NOMO-1 (cell line): ENCODE measurements around the gene ORAI2.

Experiments
- DNase-seq, 2 experiments: peaks; one replicate each; lab custom pipeline; 2025; ENCODE audit not compliant: unreplicated experiment in 2 of 2; lab: John Stamatoyannopoulos, UW

ORAI2 gene

DNA sequence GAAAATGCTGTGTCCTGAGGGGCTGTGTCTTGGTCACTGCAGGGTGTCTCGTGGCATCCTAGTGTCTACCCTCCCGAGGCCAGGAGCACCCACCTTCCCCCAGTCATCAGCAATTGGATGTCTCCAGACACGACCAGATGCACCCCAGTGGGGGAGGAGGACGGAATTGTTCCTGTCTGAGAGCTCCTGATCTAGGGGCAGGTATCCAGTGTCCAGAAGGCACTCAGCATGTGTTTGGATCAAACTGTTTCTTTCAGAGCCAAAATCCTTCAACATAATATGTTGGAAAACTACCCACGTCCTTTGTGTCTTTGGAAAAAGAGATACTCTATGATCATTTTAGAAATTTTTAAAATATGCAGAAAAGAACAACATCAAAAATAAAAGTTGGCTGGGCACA is 20.3 kb upstream of the ORAI2 start:
- DNase-seq, result no peak

DNA sequence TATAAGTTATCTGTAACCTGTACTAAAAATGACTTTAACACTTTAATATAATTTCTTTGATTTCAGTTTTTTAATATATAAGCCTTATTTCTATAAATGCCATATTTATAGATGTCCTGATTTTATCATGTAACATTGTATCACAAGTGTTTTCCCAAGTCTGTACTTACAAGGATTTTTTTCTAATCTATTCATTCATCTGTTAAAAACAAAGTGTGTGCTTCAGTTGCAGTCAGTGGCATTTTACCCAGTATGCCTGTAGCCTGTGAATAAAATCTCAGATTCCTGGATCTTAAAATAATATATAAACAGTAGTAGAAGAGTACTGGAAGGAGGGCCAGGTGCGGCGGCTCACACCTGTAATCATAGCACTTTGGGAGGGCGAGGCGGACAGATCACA is 19.8 kb upstream of the ORAI2 start:
- DNase-seq, result no peak

DNA sequence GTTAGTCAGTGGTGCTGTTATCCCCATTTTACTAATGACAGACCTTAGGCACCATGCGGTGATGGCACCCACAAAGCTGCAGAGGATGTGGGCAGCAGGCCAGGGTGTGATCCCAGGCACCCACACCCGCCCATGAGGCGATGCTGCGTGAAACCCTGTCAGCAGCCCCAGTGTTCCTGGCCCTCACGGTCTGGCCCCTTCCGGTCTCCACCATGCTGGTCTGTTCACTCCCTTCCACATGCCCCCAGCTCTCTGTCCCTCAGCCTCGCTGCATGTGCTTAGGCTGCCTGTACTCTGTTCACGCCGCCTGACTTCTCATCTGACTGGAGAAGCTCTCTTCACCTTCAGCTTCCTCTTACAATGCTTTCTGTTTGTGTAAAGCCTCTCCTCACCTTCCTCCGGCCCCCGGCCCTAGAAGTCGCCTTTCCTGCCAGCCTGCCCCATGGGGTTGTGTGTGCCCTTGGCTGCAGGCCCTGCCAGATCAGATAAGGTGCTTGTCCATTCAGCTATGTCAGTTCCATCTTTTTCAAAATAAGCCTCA is 17.6 kb upstream of the ORAI2 start:
- no peak for DNase-seq

DNA sequence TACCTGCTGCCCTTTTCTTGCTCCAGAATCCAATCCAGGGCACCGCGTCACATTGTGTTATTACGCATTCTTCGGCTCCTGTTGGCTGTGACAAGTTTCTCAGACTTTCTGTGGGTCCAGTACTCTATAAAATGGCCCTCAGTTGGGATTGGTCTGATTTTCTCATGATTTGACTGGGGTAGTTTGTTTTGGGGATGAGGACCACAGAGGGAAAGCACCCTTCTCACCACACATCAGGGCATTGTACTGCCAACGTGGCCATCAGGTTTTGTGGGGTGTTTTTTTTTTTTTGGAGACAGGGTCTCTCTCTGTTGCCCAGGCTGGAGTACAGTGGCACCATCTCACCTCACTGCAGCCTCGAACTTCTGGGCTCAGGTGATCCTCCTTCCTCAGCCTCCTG is 17.0 kb upstream of the ORAI2 start:
- no peak for DNase-seq

DNA sequence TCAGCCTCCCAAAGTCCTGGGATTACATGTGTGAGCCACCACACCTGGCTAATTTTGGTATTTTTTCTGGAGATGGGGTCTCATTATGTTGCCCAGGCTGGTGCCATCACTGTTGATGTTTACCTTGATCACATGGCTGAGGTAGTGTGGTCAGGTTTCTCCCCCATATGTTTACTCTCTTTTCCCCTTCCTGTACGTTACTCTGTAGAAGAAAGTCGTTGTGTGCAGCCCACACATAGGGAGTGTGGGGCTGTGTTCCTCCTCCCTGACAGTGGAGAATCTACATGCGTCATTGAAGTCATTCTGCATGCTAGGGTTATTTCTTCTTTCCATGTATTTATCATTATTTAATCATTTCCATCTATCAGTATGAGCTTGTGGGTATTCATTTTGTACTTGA is 16.3 kb upstream of the ORAI2 start:
- no peak for DNase-seq

DNA sequence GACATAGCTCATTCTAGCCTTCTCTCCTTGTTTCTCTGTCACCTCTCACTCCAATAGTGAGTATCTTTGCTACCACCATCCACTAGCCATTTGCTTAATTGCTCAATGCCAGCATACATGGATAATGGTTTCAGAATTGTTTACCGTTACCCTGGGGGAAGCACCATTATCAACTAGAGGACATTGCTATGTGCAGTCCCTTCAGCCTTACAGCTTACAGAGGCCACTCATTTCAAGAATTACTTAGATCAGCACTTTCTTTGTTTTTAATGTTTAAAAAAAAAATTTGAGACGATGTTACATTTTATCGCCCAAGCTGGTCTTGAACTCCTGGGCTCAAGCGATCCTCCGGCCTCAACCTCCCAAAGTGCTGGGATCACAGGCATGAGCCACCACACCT is 14.8 kb upstream of the ORAI2 start:
- DNase-seq, result no peak

DNA sequence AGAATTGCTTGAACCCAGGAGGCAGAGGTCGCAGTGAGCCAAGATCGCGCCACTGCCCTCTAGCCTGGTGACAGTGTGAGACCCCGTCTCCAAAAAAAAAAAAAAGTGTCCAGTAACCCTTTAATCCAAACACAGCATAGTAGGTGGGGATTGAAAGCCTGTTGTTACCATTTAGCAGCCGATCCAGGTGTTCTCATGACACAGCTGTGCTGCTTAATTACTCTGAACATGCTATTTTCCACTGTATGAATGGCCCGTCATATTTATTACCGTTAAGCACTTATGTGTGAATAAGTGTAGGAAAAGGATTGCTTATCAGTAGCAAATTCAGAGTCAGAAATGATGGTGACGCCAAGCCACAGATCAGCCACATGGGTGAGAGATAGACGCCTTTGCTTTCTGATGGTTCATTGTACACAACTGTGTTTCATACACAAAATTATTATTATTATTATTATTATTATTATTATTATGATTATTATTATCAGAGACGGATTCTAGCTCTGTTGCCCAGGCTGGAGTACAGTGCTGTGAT is 11.6 kb upstream of the ORAI2 start:
- no peak for DNase-seq

DNA sequence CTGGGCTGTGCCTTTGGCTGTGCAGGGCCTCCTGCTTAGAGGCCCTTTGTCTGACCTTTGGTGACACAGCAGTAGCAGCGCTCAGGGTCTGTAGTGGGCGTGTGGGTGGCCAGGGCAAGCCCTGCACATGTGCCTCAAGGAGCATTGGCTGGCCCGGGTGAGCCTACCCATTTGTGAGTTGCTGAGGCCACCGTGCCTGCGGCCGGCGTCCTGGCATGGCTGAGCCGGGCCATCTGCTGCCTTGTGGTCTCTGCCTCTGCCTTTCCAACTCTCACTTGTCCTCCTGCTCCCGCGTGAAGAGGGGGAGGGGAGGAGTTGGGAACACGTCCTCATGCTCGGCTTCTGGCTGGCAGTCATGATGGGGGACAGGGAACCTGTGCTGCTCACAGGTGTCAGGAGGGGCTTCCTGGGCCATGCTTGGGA is 9.2 kb upstream of the ORAI2 start:
- no peak for DNase-seq

DNA sequence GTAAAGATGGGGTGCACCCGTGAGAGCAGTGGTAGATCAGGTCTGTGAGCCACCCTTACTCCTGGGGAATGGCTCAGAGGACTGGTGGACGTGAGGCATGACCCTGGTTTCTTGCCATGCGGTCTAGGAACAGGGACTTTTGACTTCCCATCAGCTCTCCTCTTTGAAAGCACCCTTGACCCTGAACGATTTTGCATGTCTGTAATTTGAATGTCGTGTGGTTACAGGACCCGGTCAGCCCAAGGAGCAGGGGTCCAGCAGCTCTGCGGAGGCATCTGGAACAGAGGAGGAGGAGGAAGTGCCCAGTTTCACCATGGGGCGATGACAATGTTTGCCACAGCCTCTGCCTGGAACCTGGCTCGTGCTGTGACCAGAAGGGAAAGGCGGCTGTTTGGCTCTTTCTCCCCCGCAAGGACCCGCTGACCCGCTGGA is 8.6 kb upstream of the ORAI2 start:
- DNase-seq, result peak; percentile 11 to 56

DNA sequence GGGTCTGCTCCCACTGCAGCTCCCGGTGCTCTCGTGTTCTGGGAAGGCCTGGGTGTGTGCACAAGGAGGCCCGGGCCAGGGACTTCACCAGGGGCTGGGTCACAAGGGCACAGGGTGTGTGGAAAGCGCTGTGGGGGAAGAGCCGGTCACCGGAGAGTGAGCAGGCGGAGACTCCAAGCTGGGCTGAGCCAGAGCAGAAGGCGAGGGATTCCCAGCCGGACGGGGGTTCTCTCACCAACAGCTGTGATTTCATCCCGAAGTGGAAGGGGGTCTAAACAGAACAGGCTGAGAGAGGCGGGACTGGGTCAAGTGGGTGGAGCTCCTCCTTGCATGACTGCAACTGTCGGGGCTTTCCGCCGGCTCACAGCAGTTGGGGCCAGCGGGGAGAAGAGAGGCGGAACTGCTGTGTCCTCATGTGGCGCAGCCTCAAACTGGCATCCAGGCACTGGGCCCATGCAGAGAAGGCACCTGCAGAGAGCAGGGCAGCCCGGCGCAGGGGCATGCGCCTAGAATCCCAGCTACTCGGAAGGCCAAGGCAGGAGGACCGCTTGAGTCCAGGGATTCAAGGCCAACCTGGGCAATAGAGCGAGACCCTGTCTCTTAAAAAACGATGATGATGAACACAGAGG is 7.6 kb upstream of the ORAI2 start:
- DNase-seq, result peak; percentile 74 to 83

DNA sequence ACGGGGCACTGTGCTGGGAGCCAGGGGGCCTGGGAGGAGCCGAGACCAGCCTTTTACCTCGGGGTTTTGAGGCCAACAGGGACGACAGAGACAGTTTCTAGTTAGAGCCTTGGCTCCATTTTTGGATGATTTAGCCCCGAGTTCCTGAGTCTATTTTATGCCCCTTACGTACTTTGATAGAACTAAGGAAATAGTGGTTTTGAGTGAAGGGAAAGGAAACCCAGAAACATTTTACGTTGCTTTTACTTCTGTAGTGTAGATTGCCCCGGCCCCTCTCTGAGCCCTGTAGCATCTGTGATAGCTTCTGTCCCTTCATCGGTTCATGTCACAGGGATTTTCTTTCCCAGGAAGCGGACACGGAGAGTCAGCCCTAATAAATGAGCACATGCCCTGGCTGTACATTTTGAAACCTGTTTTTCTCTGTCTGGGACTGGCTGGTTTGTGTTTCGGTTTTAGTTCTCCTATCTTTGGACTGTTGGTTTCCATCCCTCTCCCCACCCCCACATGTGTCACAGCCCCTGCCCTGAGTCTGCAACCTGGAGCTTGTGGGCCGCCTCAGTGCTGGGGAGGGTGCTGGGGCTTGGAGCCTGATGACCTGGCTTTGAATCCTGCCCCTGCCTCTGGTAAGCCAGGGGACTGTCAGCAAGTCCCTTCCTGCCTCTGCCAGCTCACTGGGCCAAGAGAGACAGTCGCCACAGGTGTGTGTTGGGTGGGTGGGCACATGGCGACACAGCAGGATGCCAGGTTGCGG is 6.9 kb upstream of the ORAI2 start:
- peak; percentile 92 to 94 for DNase-seq

DNA sequence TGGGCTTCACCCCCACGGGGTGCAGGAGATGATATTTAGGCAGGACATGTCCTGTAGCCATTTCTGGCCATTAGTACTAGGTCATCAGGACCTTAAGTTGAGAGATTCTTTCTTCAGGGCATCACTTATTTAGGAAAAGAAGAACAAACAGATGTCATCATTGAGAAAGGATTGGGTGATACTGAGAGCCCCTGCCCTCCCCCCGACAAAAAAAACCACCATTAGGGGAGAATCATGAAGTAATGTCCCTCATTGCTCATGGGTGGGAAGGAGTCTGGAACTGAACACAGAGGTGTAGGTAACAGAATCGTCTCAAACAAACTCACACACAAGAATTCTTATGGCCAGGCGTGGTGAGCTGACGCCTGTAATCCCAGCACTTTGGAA is 6.4 kb upstream of the ORAI2 start:
- peak; percentile 22 to 51 for DNase-seq

DNA sequence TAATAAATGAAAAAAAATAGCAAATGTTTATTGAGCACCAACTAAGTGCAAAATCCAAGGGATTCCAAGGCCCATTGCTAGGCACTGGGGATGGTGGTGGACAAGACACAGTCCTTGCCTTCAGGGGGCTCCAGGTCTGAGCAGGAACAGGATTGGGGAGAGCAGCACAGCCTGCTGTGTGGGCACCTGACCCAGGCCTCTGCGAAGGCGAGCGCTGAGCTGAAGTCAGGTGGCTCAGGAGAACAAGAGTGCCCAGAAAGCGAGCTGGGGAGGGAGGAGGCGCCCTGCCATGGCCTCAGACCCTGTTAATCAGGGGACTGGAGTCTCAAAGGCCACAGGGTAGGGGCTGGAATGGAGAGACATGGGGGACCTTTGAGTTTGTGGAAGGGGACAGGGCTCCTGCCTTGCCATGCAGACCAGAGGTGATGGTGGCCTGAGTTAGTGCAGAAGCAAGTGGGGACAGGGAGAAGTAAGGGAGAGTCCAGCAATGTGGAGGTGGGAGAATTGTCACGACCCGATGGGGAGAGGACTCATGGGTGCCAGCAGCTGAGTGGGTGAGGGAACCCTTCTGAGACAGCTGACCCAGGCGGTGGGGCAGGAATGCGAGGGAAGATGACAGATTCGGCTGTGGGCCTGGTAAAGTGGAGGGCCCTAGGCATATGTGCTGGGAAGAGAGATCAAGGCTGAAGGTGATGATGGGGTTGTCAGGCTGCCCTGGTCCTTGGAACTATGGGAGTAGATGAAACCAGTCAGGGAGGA is 4.1 kb upstream of the ORAI2 start:
- DNase-seq, result no peak

DNA sequence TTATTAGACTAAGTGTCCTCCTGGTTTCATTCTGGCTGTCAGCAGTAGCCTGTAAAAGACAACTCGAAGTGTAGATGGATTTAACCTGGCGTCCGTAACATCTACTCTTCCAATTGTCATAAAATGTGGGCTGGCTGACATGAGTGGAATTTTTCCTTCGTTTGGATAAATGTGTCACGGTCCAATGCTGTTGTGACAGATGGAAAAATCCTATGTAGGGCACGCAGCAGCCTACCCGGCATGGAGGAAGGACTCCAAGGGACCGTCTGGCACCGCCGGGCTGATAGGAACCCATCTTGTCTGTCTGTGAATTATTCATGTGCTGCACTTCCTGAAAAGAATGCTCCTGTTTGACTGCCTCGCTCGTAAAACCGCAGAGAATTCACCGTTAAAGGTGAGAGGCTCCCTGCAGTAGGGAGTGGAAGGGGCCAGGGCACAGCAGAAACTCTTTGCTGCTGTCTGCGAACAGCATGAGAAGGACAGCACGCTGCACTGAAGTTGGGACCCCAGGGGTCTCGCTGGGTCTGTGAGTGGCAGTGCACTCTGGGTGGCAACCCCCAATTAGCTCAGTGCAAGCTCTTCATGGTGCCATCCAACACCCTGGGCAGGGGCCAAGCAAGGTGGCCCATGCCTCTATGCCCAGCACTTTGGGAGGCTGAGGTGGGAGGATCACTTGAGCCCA is 1.6 kb upstream of the ORAI2 start:
- peak; percentile 68 to 77 for DNase-seq

DNA sequence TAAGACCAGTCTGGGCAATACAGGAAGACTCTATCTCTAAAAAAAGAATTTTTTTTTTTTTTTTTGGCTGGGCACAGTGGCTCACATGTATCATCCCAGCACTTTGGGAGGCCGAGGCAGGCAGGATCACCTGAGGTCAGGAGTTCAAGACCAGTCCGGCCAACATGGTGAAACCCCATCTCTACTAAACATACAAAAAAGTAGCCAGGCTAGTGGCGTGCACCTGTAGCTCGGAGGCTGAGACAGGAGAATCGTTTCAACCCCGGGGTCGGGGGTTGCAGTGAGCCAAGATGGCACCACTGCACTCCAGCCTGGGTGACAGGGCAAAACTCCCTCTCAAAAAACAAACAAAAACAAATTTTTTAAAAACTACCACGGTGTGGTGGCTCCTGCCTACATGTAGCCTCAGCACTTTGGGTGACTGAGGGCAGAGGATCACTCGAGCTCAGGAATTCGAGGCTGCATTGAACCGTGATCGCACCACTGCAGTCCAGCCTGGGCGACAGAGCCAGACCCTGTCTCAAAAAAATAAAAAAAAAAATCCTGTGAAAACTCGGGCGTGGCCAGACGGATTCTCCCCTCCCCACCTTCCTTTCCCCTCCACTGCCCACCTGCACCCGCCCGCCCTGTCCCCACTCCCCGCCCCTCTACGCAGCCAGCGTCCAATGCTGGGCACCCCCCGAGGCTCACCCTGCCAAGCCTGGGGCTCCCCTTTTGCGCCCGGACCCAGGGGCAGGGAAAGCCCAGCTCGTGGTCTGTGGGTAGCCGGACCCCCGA is 745 bp upstream of the ORAI2 start:
- no peak for DNase-seq

DNA sequence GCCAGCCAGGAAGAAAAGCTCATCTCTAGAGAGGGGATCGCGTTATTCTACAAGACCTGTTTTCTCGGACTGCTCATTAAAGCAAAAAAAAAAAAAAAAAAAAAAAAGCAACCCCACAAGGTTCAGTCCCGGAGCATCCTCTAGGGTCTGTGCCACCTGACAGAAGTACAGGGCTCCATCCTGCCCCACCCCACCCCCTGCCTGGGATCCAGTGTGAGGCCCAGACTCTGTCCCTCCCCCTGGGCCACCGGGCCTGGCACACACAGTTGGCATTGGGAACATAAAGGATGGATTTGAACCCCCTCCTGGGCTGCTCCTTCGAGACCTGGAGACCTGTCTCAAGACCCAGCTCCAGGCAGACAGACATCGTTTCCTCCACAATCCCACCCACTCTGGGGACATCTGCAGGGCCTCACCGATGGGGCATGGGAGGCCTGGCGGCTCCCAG is 688 bp downstream of the ORAI2 start:
- no peak for DNase-seq

DNA sequence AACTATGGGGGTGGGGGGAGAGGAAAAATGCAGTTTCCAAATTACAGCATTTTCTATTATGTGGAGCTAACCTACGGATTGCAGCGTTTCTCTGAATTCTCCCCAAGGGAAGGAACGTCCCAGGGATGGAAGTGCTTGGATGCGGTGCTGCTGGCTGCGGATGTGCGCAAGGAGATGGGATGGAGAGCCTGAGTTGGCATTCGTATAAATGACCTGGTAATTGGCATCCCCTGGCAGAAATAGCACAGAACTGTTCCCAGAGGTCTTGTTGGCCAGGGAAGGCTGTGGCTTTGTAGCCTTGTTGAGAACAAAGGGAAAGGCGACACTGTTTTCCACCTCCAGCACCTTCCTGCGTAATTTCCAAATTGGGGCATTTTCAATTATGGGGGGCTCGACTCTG is 2.7 kb downstream of the ORAI2 start:
- no peak for DNase-seq

DNA sequence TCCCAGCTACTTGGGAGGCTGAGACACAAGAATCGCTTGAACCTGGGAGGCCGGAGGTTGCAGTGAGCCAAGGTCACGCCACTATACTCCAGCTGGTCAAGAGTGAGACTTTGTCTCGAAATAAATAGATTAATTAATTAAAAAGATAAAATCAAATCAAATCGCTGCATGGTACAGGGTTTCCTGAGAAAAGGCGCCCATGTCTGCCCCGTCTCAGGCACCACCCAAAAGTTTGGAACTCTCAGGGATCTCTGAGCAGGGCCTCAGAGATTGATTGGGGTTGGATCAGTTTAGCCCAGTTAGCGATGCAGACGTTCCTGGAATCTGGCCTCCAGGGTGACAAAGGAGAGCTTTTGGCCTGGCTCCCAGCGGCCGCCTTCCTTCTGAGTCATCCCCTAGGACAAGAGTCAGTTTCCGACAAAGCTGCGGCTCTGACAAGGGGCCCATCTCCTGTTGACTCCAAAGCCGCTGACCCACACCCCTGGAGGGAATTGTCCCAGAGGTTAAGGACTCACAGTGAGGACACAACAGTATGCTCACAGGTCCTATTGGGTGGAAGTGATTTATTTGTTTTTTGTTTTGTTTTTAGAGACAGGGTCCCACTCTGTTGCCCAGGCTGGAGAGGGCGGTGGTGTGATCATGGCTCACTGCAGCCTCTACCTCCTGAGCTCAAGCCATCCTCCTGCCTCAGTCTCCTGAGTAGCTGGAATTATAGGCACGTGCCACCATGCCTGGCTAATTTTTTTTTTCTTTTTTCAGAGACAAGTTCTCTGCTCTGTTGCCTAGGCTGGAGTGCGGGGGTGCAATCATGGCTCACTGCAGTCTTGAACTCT is 6.8 kb downstream of the ORAI2 start:
- no peak for DNase-seq
